K562 (cell line): ENCODE data around the gene ADNP. TPM values are rescaled to one million over a fixed set of nuclear protein-coding genes. Genes with fewer than 3 reads are reported as not detected.

Source experiments
- ATAC-seq: fragments of 200-7000 bp; cut with Tn5 transposase; 3 replicates; pipeline ENCODE4 v1.9.1; 2020; ENCODE audit warnings: moderate library complexity
- BruUV-seq: library from RNA; stranded (reverse); fragments of 400-500 nt; replicated peaks from 2 replicates; lab custom pipeline; 2021; lab: Mats Ljungman, UMichigan
- CTCF ChIA-PET: fragments of 300-600 bp; formaldehyde crosslinking; extraction: SDS; loops from one replicate; lab custom pipeline; 2021; ENCODE audit warnings: low intra/inter-chr PET ratio; lab: Yijun Ruan, JAX
- POLR2A ChIA-PET: fragments of 300-600, 350-650 bp; sonication (Branson Sonifier 250); formaldehyde crosslinking; extraction: SDS; loops from one replicate; lab custom pipeline; 2021; ENCODE audit warnings: antibody characterized with exemption, inconsistent platforms; lab: Yijun Ruan, JAX
- DNase-seq, 4 experiments: peaks; one replicate each; pipeline versions ENCODE4 v3.0.0 to v3.0.0-alpha.2; 2011 to 2018; ENCODE audit warnings: low spot score in 3 of 4, mixed read lengths in 3 of 4; ENCODE audit errors: extremely low read depth in 1 of 4
- FAIRE-seq: peaks from 2 replicates; lab custom pipeline; 2011; peaks lifted over from hg19 to GRCh38; lab: Jason Lieb, UNC
- H2AFZ ChIP-seq: 2 replicates; pipeline ENCODE4 v1.6.0; 2011; ENCODE audit warnings: low read depth, low read length, control low read depth, inconsistent platforms
- H3K27ac ChIP-seq: fragments of 200-600 bp; 3 replicates; pipeline ENCODE4 v1.8.0; 2011; ENCODE audit warnings: low read depth, mild to moderate bottlenecking, control low read depth, inconsistent platforms, low read length, moderate library complexity, mixed read lengths; ENCODE audit errors: extremely low read depth
- H3K27me3 ChIP-seq, 2 experiments: fragments of 300-600 bp in 1 of 2; 2 replicates in 1 of 2; 3 replicates in 1 of 2; pipeline versions ENCODE4 v1.6.0 to v1.8.0; 2011; ENCODE audit warnings: inconsistent platforms in 2 of 2, low read length in 2 of 2, mild to moderate bottlenecking in 1 of 2, mixed read lengths in 1 of 2, moderate library complexity in 1 of 2; ENCODE audit not compliant: control insufficient read depth in 2 of 2, insufficient read depth in 2 of 2
- H3K36me3 ChIP-seq: fragments of 300-600 bp; 3 replicates; pipeline ENCODE4 v1.8.0; 2011; ENCODE audit warnings: mild to moderate bottlenecking, low read length, inconsistent platforms; ENCODE audit not compliant: control insufficient read depth, insufficient read depth
- H3K4me1 ChIP-seq, 2 experiments: fragments of 200-600 bp in 1 of 2; replicated peaks in 1 of 2; 2 replicates in 1 of 2; 3 replicates in 1 of 2; pipeline versions ENCODE4 v1.5.1 to v1.8.0; 2011; ENCODE audit warnings: inconsistent platforms in 2 of 2, low read length in 2 of 2, mild to moderate bottlenecking in 1 of 2, mixed read lengths in 1 of 2, moderate library complexity in 1 of 2; ENCODE audit not compliant: control insufficient read depth in 2 of 2, insufficient read depth in 2 of 2
- H3K4me2 ChIP-seq: 2 replicates; pipeline ENCODE4 v1.6.1; 2011; ENCODE audit warnings: low read length, control low read depth, inconsistent platforms, mixed read lengths; ENCODE audit not compliant: insufficient read depth
- H3K4me3 ChIP-seq: fragments of 200-600 bp; sonication (generic), shearing (Covaris generic); 2 replicates; pipeline ENCODE4 v1.5.1; 2016; ENCODE audit warnings: control low read depth, inconsistent platforms
- H3K79me2 ChIP-seq: fragments of 200-600 bp; 3 replicates; pipeline ENCODE4 v1.8.0; 2011; ENCODE audit warnings: low read length, inconsistent platforms; ENCODE audit not compliant: control insufficient read depth, insufficient read depth
- H3K9ac ChIP-seq, 2 experiments: 2 replicates each; pipeline versions ENCODE4 v1.6.0 to v1.6.1; 2011; ENCODE audit warnings: low read depth in 2 of 2, low read length in 2 of 2, control low read depth in 1 of 2, inconsistent platforms in 1 of 2, mild to moderate bottlenecking in 1 of 2, mixed read lengths in 1 of 2; ENCODE audit not compliant: insufficient read depth in 1 of 2
- H3K9me1 ChIP-seq: one replicate; pipeline ENCODE4 v1.6.0; 2011; ENCODE audit warnings: inconsistent platforms, mild to moderate bottlenecking, low read length, moderate library complexity; ENCODE audit not compliant: control insufficient read depth, insufficient read depth
- H3K9me3 ChIP-seq: replicated peaks from 2 replicates; pipeline ENCODE4 v1.5.1; 2011; ENCODE audit warnings: low read depth, low read length, inconsistent platforms; ENCODE audit not compliant: control insufficient read depth, insufficient read depth
- H4K20me1 ChIP-seq: replicated peaks from 2 replicates; pipeline ENCODE4 v1.6.1; 2011; ENCODE audit warnings: low read length, inconsistent platforms, mixed read lengths; ENCODE audit not compliant: control insufficient read depth, insufficient read depth
- ETV5 ChIP-seq: sonication (generic); formaldehyde crosslinking; IDR thresholded peaks from 2 replicates; pipeline ENCODE4 v1.4.0; 2020; ENCODE audit warnings: low read depth, mild to moderate bottlenecking, missing genetic modification reagents
- FUS ChIP-seq: fragments of 200-400 bp; formaldehyde crosslinking; optimal IDR thresholded peaks from 2 replicates; pipeline ENCODE3; 2017; ENCODE audit warnings: low read depth, low read length
- NCOA6 ChIP-seq: fragments of 450-650 bp; IDR thresholded peaks from 2 replicates; pipeline ENCODE4 v1.6.1; 2017; ENCODE audit warnings: mild to moderate bottlenecking
- PPARD ChIP-seq: fragments of 250-450 bp; sonication (Bioruptor Pico); IDR thresholded peaks from 2 replicates; pipeline ENCODE4 v1.8.0; 2022; ENCODE audit warnings: inconsistent platforms, mild to moderate bottlenecking, moderate library complexity
- PTBP1 ChIP-seq: fragments of 200-400 bp; formaldehyde crosslinking; IDR thresholded peaks from 2 replicates; pipeline ENCODE4 v1.6.1; 2017; ENCODE audit warnings: low read depth, low read length
- ZNF57 ChIP-seq: fragments of 450-650 bp; formaldehyde crosslinking; IDR thresholded peaks from 2 replicates; pipeline ENCODE4 v1.4.0; 2020; ENCODE audit warnings: mild to moderate bottlenecking, moderate library complexity
- ZNF785 ChIP-seq: fragments of 250-450 bp; sonication (Bioruptor Pico); IDR thresholded peaks from 2 replicates; pipeline ENCODE4 v1.4.0; 2020; ENCODE audit warnings: mild to moderate bottlenecking
- WGBS: fragments of 100-300 bp; shearing (Covaris generic); methylation state at CpG from one replicate; pipeline ENCODE4 v1.1.6; 2016; ENCODE audit warnings: low coverage, mixed read lengths; ENCODE audit not compliant: insufficient coverage; ENCODE audit errors: missing lambda C conversion rate; 5-methylcytosine and 5-hydroxymethylcytosine counted together
- in situ Hi-C: fragments of 300-500 bp; cut with MboI; formaldehyde crosslinking; loops from 4 replicates; pipeline ENCODE4 v1.15.0; 2018; ENCODE audit warnings: inconsistent platforms, mixed read lengths
- intact Hi-C: fragments of 100-400 bp; cut with micrococcal nuclease; formaldehyde crosslinking; loops from 2 replicates; pipeline ENCODE4 v1.14.2; 2022
- polyA plus RNA-seq, 8 experiments: library from polyadenylated mRNA; depleted of rRNA in 4 of 8; stranded (reverse) in 5 of 8; unstranded in 3 of 8; fragments of >200 nt; fragmentation: Nextera tagmentation in 2 of 8; fragmentation: Illumina TruSeq in 1 of 8; extraction: Ambion mirVana in 2 of 8; extraction: Trizol in 1 of 8; gene quantifications; 2 replicates each; pipeline versions ENCODE4 v1.2.1 to v1.2.3, GENCODE V29; 2011 to 2014; ENCODE audit warnings: inconsistent platforms in 1 of 8, missing spikeins in 1 of 8
- total RNA-seq, 7 experiments: library from RNA; depleted of rRNA in 6 of 7; stranded (reverse); fragments of >200 nt in 6 of 7; fragmentation: Illumina TruSeq in 2 of 7; extraction: Trizol in 2 of 7; gene quantifications; 2 replicates each; pipeline versions ENCODE4 v1.2.1 to v1.2.3, GENCODE V29; 2011 to 2021; ENCODE audit warnings: low replicate concordance in 1 of 7
- TF ChIP-seq, protein P1 (sequence below): fragments of 150-350 bp; IDR thresholded peaks from 2 replicates; pipeline ENCODE4 v1.6.1; 2014; ENCODE audit warnings: low read depth, mild to moderate bottlenecking, low read length, borderline replicate concordance
- TF ChIP-seq, protein P2 (sequence below): sonication (generic); formaldehyde crosslinking; IDR thresholded peaks from 2 replicates; pipeline ENCODE4 v1.9.0; 2022; ENCODE audit warnings: mild to moderate bottlenecking, missing genetic modification reagents

ADNP gene
- total and polyA plus RNA-seq, 9 of the 15 experiments (the other 6 are each of a cell fraction or from before 2014, with no cell fraction given): 17.8 to 59.9 (median 25.3) TPM

DNA sequence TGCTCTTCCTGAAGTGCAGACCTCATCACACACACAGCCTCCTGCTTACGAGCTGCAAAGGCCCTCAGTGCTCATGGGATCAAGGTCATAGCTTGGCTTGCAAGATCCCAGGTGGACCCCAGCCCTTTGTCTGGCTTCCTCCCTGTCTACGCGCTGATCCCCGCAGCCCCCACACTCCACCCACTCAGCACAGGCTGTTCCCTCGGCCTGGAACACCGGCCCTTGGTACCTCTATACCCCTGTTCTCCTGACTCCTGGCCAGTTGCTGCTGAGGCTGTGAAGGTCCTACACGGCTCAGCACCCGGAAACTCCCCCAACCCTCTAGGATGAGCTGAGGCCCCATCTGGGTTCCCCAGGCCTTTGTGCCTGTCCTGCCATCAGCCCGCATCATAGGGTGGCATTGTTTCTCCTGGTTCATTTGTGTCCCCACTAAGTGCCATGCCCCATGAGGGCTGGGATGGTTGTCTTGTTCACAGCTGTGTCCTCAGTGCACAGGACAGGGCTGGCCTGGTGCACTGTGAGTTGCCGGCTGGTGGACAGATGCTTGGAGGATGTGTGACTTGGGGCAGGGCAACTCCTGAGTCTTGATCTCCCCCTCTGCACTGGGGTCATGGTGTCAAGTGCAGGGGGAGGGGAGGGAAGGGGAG lies 57.0 kb downstream of the ADNP start:
- TF ChIP-seq, protein P1, sequence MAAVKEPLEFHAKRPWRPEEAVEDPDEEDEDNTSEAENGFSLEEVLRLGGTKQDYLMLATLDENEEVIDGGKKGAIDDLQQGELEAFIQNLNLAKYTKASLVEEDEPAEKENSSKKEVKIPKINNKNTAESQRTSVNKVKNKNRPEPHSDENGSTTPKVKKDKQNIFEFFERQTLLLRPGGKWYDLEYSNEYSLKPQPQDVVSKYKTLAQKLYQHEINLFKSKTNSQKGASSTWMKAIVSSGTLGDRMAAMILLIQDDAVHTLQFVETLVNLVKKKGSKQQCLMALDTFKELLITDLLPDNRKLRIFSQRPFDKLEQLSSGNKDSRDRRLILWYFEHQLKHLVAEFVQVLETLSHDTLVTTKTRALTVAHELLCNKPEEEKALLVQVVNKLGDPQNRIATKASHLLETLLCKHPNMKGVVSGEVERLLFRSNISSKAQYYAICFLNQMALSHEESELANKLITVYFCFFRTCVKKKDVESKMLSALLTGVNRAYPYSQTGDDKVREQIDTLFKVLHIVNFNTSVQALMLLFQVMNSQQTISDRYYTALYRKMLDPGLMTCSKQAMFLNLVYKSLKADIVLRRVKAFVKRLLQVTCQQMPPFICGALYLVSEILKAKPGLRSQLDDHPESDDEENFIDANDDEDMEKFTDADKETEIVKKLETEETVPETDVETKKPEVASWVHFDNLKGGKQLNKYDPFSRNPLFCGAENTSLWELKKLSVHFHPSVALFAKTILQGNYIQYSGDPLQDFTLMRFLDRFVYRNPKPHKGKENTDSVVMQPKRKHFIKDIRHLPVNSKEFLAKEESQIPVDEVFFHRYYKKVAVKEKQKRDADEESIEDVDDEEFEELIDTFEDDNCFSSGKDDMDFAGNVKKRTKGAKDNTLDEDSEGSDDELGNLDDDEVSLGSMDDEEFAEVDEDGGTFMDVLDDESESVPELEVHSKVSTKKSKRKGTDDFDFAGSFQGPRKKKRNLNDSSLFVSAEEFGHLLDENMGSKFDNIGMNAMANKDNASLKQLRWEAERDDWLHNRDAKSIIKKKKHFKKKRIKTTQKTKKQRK: no peak
- TF ChIP-seq PPARD (CRISPR knock-in tag): no peak
- TF ChIP-seq, protein P2, sequence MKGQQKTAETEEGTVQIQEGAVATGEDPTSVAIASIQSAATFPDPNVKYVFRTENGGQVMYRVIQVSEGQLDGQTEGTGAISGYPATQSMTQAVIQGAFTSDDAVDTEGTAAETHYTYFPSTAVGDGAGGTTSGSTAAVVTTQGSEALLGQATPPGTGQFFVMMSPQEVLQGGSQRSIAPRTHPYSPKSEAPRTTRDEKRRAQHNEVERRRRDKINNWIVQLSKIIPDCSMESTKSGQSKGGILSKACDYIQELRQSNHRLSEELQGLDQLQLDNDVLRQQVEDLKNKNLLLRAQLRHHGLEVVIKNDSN (CRISPR knock-in tag): no peak
- no peak for TF ChIP-seq ETV5 (CRISPR knock-in tag)
- no peak for TF ChIP-seq ZNF57
- TF ChIP-seq ZNF785: no peak
- no peak for TF ChIP-seq NCOA6
- TF ChIP-seq PTBP1: no peak
- TF ChIP-seq FUS: no peak
- in situ Hi-C loops (no loop called here), intact Hi-C loops (no loop called here)
- Histone ChIP-seq H3K4me3 (no peak overlapping the region), H3K9me3 (no peaks in the 10 kb centered on the region), H3K79me2 (no peaks in the 10 kb centered on the region), H3K27me3 (no peaks in the 10 kb centered on the region), H2AFZ (no peak overlapping the region), H3K27ac (no peak overlapping the region), H3K4me1 (peaks cover 0 to 14% of the 10 kb centered on the region in 2 experiments; a peak in 2 of 5 replicates), H3K9me1 (no peaks in the 10 kb centered on the region), H4K20me1 (0 out of 2 replicates have a peak, but pooled peaks cover 4% of the 10 kb centered on the region), H3K36me3 (no peaks in the 10 kb centered on the region), H3K9ac (no peak overlapping the region), H3K4me2 (no peak overlapping the region)
- DNase-seq (no peak), FAIRE-seq (no peak), ATAC-seq (no peak)
- BruUV-seq: no TSS peak
- ChIA-PET POLR2A (interaction anchor here (0.5 to 1.5 kb wide), 6 partner anchors 9 to 368 kb away, joined by 3 read pairs; no protein-coding TSS in a partner anchor), CTCF (no interaction called here)
- 49% methylated on average over 10 of the region's 10 CpGs for WGBS
